H1 (cell line): Measurements from ENCODE around the gene ATP5PB.

Experiments
- BRCA1 ChIP-seq: IDR thresholded peaks from 2 replicates; pipeline ENCODE4 v1.6.1; 2012; ENCODE audit warnings: low read depth, low read length, improper control_type of control experiment
- CBX5 ChIP-seq: fragments of 300-800, 300-1000 bp; sonication (generic); IDR thresholded peaks from 2 replicates; pipeline ENCODE4 v1.7.1; 2016; ENCODE audit warnings: antibody characterized with exemption, low read length, low read depth
- CHD2 ChIP-seq: IDR thresholded peaks from 2 replicates; pipeline ENCODE4 v1.6.1; 2012; ENCODE audit warnings: low read length, improper control_type of control experiment
- CREB1 ChIP-seq: IDR thresholded peaks from 2 replicates; pipeline ENCODE4 v1.6.1; 2012; ENCODE audit warnings: inconsistent platforms
- EZH2 ChIP-seq: fragments of 200-600 bp; sonication (generic); IDR thresholded peaks from 2 replicates; pipeline ENCODE4 v1.7.1; 2012; ENCODE audit warnings: low read depth, mild to moderate bottlenecking, moderate library complexity, low read length, inconsistent platforms; ENCODE audit not compliant: severe bottlenecking
- KDM1A ChIP-seq: fragments of 200-600, 300-600 bp; sonication (generic); IDR thresholded peaks from 2 replicates; pipeline ENCODE4 v1.7.1; 2016; ENCODE audit warnings: mild to moderate bottlenecking, low read length, borderline replicate concordance
- MAFK ChIP-seq: IDR thresholded peaks from 2 replicates; pipeline ENCODE4 v1.6.1; 2012; ENCODE audit warnings: low read depth, mild to moderate bottlenecking, improper control_type of control experiment, low read length
- NRF1 ChIP-seq: IDR thresholded peaks from 2 replicates; pipeline ENCODE4 v1.6.1; 2011; ENCODE audit warnings: mild to moderate bottlenecking, low read depth, low read length, improper control_type of control experiment
- RAD21 ChIP-seq, 2 experiments: IDR thresholded peaks in 1 of 2; conservative IDR thresholded peaks in 1 of 2; 2 replicates each; pipeline ENCODE4 v1.6.1; 2011; ENCODE audit warnings: low read depth in 2 of 2, low read length in 2 of 2, improper control_type of control experiment in 1 of 2, inconsistent platforms in 1 of 2, mild to moderate bottlenecking in 1 of 2, moderate library complexity in 1 of 2
- SRF ChIP-seq: IDR thresholded peaks from 2 replicates; pipeline ENCODE4 v1.6.1; 2011; ENCODE audit warnings: mild to moderate bottlenecking, low read depth, low read length, moderate library complexity
- TCF12 ChIP-seq: IDR thresholded peaks from 2 replicates; pipeline ENCODE4 v1.6.1; 2011; ENCODE audit warnings: low read depth, mild to moderate bottlenecking, low read length
- TF ChIP-seq, protein P1 (sequence below), 3 experiments: IDR thresholded peaks; 1 replicate in 2 of 3; 2 replicates in 1 of 3; pipeline versions ENCODE4 v1.5.1 to v1.6.1; 2011; ENCODE audit warnings: low read length in 3 of 3, mild to moderate bottlenecking in 3 of 3, inconsistent platforms in 2 of 3, low read depth in 1 of 3, moderate library complexity in 1 of 3; ENCODE audit not compliant: insufficient read depth in 1 of 3; ENCODE audit errors: control extremely low read depth in 1 of 3
- TF ChIP-seq, protein P2 (sequence below): IDR thresholded peaks from 2 replicates; pipeline ENCODE4 v1.6.1; 2011; ENCODE audit warnings: low read depth, mild to moderate bottlenecking, low read length; ENCODE audit not compliant: insufficient read depth

GRCh38 chr1:111453706-111454105 lies 4.4 kb downstream of the ATP5PB start:
- TF ChIP-seq, protein P1, sequence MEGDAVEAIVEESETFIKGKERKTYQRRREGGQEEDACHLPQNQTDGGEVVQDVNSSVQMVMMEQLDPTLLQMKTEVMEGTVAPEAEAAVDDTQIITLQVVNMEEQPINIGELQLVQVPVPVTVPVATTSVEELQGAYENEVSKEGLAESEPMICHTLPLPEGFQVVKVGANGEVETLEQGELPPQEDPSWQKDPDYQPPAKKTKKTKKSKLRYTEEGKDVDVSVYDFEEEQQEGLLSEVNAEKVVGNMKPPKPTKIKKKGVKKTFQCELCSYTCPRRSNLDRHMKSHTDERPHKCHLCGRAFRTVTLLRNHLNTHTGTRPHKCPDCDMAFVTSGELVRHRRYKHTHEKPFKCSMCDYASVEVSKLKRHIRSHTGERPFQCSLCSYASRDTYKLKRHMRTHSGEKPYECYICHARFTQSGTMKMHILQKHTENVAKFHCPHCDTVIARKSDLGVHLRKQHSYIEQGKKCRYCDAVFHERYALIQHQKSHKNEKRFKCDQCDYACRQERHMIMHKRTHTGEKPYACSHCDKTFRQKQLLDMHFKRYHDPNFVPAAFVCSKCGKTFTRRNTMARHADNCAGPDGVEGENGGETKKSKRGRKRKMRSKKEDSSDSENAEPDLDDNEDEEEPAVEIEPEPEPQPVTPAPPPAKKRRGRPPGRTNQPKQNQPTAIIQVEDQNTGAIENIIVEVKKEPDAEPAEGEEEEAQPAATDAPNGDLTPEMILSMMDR (IDR thresholded peaks at IDR 0.05; ENCODE audit: control extremely low read depth in 1 of 3, insufficient read depth in 1 of 3, low read depth in 1 of 3, low read length in 3 of 3), result no peak
- TF ChIP-seq CHD2 (no peak), TCF12 (no peak), SRF (no peak), CBX5 (no peak), MAFK (no peak), EZH2 (no peak), KDM1A (no peak), RAD21 (IDR thresholded peaks at IDR 0.05 in 1 of 2, conservative IDR thresholded peaks at IDR 0.05 in 1 of 2; ENCODE audit: low read depth in 2 of 2, low read length in 2 of 2) (no peak), CREB1 (no peak), BRCA1 (no peak), NRF1 (no peak)
- TF ChIP-seq, protein P2, sequence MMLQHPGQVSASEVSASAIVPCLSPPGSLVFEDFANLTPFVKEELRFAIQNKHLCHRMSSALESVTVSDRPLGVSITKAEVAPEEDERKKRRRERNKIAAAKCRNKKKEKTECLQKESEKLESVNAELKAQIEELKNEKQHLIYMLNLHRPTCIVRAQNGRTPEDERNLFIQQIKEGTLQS, result no peak
